Amygdala (tissue), 56 donors: ENCODE data around the gene ALK.

Experiments used
- DNase-seq, 56 donors: peaks; one replicate each; lab custom pipeline; 2025; lab: John Stamatoyannopoulos, UW

ALK gene

DNA sequence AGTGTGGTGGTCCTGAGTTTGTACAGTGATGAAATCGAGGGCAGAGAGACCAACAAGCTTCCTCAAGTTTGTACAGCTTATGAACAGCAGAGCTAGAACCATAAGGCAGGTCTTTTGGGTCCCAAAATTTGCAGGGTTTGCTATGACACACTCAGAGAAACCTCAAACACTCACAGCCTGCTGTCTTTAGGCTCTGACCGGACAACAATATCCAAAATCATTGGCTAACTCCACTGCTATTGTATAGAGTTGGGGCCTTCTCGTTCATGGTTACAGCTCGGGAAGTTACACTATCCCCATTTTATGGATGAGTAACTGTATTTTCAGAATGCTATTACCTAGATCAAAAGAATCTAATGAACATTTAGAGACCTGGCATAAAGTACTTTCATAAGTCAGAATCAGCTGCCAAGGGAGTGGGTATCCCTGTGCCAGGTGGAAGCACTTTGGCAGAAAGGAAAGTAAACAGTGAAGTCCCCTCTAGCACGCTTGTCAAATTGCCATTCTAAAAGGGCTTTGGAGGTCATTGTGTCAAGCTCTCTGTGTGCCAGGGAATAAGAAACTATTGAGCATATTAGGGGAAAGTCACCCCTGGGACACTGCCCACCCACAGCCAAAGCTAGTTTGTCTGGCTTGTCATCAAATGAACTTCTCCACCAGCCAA is 331.8 kb downstream of the ALK start:
- peak in 1 of 56 donors; percentile 11 for DNase-seq

DNA sequence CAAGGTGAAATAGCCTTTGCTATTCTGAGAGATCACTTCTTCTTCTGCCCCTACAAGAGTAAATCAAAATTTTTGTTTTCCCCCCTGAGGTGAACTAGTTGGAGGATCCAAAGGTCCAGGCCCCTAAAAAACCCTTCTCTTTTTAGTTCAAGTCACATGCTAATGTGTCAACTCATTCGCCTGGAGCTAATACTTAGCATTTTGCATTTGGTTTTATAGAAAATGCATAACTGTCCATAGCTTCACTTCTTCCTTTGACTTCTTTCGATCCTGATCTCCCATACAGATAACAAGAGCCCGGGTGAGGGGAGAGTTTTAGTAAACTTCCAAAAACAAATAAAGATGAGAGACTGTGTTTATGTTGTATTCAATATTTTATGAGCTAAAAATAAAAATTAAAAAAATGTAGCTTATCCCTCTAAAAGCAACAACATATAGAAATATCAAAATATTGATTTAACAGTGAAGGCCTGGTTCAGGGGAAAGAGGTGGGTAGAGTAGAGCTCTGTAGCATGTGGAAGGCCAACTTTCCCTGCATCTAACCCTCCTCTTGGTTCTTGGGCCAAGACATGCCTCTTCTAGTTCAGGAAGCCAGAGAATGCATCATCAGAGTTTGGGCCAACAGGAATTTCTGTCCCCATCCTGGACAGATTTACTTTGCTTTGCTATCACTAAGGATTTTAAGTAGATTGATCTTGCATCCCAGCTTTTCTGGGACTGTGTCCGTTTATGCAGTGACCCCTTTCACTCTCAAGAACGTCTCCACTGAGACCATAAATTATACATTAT is 333.8 kb downstream of the ALK start:
- no peak for DNase-seq

DNA sequence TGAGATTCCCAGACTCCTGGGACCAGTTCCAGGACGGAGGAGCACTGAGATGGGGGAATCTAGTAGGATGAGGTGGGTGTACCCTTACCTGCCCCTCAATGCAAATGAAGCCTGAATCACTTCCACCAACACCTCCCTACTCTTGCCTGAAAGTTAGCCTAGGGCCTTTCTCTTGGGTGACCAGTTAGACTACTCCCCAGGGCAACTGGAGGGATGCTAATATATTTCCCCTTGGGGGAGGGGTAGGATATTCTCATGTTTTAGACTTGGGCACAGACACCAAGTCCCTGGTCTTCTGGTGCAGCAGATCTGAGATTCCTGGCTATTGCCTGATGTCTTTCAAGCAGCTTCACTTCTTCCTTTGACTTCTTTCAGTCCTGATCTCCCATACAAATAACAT is 334.5 kb downstream of the ALK start:
- DNase-seq, result no peak

DNA sequence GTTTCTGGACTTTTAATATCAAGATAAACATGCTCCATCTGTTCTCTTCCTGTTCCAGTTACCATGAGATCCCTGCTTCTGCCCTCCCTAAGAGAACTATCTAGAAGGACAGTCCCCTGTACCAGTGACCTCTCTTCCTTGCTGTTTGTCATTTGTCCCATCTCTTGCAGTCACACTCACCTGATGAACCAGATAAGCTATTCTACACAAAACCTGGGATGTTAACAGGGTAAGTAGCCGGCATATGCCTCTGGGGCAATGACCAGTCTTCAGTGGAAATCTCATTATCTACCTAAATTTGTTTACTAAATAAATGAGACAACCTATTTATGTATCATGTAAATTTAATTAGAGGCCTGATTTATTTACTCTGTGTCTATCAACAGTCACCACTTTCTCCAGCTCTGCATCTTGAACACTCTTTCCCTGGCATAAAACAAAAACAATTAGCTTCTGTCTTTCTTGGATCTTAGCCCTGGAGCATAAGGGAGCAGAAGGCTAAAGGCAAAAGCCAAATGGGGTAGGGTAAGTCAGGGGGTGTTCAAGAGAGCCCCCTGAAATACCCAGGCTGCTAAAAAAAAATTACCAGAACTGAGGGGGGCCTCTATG is 337.7 kb downstream of the ALK start:
- DNase-seq, result no peak

DNA sequence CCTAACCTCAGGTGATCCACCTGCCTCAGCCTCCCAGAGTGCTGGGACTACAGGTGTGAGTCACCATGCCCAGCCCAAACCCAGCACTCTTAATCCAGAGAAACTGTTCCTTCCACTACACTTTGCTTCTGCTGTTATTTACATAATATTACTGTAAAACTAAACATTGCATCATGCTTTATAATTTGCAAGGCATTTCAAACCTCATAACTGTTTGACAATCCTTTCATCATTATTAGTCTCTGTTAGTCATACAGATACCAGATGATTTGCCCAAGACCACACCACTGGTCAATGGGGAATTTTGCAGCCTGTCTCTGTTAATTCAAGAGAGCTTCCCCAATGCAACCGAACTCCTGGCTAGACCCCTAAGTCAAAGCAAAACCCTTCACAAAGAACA is 338.3 kb downstream of the ALK start:
- no peak for DNase-seq

DNA sequence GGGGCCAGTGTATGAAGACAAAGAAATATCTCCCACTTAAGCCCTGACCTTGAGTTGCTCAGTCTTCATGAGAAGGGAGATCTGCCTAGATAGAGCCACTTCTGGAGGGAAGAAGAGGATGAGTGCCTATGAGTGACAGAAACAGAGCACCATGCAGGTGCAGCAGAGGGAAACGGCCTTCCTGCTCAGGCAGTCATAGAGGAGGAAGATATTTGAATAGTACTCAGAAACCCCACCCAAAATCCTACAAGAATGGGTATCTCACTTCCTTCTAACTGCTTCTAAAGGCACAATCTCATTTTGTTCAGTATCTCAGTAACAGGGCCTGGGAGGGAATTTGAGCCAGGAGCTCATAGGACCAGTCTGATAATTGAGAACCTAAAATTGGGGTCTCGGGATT is 339.3 kb downstream of the ALK start:
- DNase-seq, result no peak

DNA sequence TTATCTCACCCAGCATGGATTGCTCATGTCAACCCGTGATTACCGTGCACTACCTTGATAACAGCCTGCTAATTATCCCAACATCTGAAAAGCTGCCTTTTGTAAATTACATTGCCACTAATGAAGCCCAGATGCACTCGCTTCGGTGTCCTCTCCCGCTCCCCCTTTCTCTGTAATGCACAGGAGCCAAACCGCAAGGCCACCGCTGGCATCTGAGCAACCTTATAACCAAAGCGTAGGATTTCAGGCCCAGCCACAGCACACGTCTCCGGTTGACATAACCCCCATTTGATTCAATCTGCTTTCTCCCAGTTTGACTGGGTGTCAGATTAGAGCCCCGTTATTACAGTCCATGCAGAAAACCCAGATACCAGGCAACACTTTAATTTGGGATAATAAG is 341.2 kb downstream of the ALK start:
- DNase-seq, result no peak

DNA sequence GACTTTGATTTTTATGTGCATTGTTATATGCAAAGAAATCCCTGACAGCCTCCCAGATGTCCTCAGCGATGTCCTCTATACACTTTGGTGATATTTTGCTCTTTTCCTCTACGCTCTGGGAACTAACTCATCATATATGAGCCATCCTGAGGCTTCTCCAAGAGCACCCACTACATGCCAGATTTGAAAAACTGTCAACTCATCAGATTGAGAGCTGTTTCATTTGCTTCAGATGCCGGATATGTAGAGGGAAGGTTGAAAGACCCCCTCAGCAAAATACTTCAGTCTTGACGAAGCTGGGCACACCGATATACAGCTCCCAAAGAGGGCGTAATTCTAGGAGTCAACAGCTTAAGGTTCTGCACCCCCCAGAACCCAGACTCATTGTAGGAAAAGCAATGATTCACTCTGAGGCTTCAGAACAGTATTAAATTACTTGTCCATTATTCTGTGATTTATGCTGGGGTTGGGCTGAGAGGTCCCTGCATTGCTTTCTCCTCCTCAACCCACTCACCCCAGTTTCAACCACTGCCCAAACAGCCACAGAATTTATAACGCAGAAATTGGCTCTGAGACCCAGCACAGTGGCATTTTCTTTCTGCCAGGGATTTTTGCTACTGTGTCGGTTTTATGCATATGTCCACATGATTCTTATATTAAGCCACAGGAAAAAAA is 341.8 kb downstream of the ALK start:
- no peak for DNase-seq

DNA sequence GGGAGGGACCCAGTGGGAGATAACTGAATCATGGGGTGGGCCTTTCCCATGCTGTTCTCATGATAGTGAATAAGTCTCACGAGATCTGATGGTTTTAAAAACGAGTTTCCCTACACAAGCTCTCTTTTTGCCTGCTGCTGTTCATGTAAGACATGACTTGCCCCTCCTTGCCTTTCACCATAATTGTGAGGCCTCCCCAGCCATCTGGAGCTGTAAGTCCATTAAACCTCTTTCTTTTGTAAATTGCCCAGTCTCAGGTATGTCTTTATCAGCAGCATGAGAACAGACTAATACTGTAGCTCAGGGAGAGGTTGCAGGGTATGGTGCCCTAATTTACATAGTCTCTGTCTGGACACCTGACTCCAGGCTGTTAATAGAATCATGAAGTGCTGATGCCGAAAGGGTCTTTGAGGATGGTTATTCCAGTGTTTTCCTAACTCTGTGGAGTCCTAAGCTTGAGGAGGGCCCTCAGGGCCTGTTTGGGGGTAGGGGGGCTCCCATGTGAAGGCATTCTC is 343.2 kb downstream of the ALK start:
- DNase-seq, result no peak

DNA sequence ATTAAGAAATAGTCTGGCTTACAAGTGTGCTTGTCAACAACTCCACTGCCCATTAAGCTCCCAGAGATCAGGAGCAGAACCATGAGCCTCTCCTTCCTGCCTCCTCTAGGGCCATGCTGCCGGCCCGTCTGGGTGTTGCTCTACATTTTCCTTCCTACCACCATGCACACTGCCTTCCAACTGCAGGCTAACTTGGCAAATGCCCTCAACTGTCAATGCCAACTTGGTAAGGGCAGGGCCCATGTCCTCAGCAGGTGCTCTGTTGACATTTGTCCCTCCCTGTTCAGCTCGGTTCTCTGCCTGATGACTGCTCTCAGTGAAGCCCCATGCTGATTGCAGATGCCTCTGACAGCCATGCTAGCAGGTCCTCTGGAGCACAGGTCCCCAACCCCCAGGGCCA is 345.2 kb downstream of the ALK start:
- no peak for DNase-seq

DNA sequence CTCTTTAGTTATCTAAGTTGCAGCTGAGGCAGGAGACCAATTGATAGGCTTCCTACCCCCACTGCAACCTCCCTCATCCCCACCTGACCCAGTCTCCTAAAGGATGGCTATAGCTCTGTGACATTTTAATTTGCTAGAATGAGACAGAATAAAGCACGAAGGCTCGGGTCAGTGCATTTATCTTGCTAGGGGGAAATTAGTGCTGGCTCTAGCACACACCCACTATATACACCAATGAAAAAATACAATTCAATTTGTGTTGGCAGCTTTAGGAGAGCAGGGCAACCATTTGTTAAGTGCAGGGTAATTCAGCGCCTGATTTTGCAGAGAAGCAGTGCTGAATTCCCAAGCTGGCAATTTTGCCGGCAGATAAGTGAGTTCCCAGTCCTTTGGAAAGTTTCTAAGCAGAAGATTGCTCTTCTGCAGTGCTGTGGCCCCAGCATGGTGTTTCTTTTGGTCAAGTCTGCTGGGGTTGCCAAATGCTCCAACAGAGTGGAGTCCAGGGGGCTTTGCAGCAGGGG is 346.0 kb downstream of the ALK start:
- DNase-seq, result no peak

DNA sequence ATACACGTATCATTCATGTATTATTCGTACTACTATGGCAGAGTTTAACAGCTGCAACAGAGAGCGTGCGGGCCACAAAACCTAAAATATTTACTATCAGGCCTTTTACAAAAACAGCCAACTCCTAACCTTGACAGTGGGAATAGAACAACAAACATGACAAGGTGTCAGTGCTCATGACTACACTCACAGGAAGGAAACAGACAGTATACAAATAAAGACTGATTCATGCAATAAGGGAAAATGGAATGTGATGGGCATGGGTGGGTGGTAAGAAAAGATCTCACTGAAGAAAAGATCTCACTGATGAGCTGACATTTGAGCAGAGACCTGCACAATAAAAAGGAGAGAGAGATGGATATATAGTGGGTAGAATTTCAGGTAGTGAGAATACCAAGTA is 347.8 kb downstream of the ALK start:
- no peak for DNase-seq

DNA sequence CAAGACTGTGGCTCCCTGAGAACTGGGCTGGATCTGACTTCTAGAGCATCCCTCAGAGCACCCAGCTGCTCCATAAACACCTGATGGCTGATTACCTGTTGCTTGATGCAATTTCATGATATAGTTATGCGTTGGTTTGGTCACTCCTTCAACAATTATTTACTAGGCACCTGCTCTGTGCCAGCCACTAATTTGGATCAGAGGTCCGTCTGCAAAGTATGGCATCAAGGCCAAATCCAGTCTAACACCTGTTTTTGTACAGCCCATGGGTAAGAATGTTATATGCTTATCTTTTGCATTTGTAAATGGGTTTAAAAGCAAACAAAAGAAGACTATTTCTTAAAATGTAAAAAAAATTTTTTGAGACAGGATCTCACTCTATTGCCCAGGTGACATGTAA is 348.2 kb downstream of the ALK start:
- DNase-seq, result no peak

DNA sequence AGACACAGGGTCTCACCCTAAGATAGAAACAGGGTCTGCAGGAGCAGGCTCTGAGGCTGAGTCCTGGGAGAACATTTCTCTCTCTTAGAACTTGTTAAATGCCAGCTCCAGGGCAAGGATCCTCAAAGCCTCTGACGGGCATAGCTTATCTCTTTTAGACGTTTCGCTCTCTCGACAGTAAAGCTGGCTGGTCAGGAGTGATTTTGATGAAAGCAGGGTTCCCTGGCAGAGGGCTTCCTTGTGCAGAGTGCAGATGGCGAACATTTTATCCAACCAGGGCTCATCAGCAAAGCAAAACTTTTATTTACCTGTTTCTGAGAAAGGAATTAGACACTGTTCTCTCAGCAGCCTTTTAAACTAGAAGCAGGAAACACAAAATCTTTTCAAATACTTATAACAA is 350.8 kb downstream of the ALK start:
- no peak for DNase-seq

DNA sequence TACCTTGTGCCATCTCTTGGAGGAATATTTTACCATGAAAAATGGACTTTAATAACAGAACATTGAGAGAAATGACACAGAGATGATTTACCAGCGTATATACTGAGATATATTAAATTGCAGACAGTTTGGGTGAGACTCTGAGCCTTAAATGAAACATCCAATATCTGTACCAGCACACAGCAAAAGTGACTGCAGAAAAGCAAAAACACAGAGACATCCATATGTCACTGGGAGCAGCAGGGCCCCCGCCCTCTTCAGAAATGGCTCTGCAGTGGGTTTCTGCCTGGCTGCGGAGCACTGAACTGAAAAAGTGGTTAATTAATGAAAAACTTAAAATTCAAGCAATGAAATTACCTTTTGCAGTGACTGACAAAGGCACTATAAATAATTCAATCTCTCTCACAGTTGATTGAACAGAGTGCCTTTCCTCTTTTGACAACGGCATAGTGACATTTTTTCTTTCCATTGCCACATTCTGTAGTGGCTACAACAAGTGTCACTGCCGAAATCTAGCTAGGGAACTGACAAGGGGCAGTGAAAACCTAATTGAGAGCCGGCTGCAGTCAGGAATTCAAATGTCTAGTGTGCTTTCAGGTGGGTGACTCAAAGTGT is 353.4 kb downstream of the ALK start:
- no peak for DNase-seq

DNA sequence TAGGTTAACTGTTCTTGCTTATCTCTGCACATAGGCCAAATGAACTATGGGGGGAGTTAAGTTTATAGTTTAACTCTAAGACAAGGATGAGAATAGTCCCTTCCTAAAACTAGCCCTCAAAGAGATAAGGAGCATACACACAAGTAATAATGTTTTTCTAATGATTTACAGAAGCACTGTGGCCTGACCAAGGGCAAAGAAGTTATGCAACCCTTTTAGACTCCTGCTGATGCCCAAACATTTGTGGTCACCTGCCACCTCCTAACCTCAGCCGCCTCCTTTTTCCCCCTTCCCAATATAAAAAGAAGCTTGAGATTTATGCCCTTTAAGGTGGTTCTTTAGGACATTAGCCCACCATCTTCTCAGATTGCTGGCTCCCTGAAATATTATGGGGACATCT is 357.7 kb downstream of the ALK start:
- DNase-seq, result no peak

DNA sequence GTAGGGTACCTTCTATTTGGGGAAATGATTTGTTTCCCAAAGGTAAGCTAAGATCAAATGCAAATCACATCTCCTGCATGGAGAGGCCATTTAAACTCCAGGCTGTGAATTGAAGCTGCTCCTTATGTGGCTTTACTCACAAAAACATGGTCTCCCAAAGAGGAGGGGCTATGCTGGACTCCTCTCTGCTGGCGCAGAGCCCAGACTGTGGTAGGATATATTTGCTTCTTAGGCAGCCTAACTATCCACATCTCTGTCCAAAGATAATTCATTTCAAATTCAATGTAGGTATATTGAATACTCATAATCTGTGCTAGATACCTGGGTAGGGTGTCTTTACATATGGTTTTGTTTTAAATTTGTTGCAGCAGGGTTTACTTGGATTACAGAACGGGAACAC is 358.5 kb downstream of the ALK start:
- no peak for DNase-seq

DNA sequence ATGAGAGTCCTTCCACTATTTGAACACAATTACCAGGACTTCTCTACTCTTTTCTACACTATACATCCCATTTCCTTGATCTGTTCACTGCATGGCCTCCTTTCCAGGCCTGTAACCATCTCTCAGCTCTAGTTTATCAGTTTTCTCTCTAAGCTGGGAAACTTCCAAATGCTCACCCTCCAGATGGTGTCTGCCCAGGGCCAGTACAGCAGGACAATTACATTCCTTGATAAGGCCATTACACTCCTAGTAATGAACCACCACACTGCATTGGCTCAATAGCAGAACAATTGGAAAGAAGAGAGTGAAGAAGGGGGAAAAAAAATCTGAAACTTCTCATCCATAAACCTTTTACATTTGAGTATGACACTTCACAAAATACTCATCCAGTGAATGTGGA is 359.1 kb downstream of the ALK start:
- no peak for DNase-seq

DNA sequence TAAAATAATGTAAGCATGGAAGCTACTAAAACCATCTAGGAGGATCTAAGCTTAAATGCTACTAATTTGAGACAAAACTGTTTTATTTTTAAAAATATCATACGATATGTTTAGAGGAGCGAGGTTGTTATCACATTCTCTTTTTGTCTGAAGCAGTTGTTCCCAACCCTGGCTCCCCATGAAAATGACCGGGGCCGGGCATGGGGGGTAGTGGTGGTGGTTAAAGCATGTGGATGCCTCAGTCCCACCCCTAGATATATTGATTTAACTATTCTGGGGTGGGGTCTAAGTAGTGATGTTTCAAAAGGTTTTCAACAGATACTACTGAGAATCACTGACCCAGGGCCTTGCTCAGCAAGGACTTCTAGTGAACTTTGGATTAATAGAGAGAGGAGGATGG is 359.8 kb downstream of the ALK start:
- no peak for DNase-seq

DNA sequence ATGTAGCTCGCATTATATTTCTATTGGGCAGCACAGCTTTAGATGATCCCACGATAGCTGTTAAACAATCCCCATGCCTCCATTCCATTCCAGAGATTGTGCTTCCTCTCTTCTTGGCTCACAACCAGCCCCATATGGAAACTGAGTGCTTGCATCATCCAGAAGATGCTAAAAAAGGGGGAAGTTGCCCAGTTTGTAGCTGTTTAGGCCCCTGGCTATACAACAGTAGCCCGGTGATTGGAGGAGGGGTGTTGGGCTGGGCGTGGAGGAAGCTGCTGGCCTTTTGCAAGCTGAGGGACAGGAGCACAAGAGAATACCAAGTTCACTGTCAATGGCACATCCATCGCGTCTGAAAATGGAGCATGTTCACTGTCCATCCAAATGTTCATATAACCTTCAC is 360.2 kb downstream of the ALK start:
- DNase-seq, result no peak

DNA sequence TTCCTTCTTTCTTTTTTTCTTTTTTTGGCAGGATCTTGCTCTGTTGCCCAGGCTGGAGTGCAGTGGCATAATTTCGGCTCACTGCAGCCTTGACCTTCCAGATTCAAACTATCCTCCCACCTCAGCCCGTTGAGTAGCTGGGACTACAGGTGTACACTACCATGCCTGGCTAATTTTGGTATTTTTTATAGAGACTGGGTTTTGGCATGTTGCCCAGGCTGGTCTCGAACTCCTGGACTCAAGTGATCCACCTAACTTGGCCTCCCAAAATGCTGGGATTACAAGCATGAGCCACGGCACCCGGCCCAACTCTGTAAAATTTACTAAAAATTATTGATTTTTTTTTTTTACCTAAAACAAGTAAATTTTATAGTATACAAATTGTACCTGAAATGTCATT is 360.8 kb downstream of the ALK start:
- DNase-seq, result no peak
